Anterior cingulate cortex (tissue), 58 donors: Measurements from ENCODE around the gene DIP2C.
A peak's percentile ranks its signal among the peaks of the same experiment; 100 is the strongest.

Experiments used
- DNase-seq, 58 donors: peaks; one replicate each; lab custom pipeline; 2025; lab: John Stamatoyannopoulos, UW

The DIP2C gene

DNA sequence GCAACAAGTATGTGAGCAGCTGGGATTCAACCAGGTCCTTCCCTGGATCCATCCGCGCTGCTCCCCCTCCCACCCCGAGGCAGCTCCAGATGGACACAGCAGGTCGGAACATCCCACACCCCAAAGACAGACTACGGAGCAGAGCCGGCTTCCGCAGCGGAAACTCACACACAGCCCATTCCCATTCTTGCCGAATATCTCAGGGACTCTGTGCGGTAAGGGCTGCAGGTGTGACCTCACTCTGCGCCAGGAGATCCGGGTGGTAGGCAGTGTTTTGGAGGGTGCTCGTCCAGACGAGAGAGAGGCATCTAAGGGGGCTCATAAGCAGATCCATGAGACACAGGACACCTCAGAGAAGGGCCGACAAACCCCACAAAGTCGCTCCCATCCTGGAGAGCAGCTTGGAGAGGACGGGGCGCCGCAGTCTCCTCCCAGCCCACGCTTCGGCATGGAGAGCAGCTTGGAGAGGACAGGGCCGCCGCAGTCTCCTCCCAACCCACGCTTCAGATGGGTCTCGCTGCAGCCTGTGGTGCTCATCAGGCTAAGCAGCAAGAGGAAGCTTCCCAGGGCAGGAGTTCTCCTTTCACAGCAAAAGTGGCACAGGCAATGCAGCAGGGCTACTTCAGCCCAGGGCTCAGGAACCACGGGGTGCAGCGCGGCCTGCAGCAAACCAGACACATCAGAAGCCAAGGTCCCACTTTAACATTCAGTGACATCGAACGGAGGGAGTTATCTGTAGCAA, 179.9 kb downstream of the DIP2C start:
- DNase-seq = peak in 5 of 58 donors; percentile 28 to 59 (median 40)

DNA sequence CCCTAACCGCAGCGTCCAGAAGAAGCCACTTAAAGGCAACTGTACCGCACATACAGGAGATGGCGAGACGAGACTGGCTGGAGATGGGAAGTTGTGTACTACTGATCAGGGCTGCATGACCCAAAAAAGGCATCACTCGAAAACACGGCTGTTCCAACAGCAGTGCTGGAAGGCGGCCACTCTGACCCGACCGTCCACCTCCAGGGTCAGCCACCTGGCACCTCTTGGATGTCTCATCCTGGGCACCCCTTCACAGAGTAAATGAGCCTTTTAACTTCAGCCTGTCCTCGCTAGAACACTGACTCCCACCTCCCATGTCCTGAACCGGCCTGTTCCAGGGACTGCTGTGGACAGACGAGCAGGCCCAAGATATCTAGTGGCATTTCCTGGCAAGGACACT, 180.7 kb downstream of the DIP2C start:
- DNase-seq = no peak

DNA sequence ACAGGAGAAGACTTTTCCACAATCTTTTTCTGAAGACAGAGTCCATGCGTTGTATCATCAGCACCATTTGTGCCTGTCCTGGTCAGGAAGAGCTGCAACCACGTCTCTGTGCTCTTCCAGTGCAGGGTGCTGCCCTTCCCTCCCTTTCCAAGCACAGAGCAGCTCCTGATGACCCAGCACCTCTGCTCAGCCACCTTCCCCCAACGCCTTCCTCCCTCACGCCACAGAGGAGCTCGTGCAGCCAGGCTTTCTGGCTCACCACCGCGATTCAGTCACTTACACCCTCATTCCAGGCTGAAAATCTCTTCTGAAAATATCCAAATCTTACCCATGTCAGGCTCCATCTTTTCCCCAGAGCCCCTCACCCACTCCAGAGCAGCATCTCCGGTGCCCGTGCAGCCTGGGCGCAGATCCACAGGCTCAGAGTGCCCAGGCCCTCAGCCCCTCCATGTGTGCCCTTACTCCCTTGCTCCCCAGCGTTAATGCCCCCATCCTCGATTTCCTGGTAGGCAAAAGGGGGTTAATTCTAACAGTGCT, 181.5 kb downstream of the DIP2C start:
- no peak for DNase-seq

DNA sequence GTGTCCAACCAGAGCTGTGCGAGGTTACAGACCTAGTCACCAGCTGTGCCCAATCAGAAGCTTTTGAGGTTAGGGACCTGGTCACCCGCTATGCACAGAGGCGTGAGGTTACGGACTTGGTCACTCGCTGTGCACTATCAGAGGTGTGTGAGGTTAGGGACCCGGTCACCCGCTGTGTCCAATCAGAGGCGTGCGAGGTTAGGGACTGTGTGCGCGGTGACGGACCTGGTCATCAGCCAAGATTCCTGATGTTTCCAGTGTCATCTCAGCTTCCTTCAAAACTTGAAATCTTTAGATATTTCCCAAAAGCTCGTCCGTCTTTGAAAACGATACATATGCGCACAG, 182.1 kb downstream of the DIP2C start:
- DNase-seq = no peak

DNA sequence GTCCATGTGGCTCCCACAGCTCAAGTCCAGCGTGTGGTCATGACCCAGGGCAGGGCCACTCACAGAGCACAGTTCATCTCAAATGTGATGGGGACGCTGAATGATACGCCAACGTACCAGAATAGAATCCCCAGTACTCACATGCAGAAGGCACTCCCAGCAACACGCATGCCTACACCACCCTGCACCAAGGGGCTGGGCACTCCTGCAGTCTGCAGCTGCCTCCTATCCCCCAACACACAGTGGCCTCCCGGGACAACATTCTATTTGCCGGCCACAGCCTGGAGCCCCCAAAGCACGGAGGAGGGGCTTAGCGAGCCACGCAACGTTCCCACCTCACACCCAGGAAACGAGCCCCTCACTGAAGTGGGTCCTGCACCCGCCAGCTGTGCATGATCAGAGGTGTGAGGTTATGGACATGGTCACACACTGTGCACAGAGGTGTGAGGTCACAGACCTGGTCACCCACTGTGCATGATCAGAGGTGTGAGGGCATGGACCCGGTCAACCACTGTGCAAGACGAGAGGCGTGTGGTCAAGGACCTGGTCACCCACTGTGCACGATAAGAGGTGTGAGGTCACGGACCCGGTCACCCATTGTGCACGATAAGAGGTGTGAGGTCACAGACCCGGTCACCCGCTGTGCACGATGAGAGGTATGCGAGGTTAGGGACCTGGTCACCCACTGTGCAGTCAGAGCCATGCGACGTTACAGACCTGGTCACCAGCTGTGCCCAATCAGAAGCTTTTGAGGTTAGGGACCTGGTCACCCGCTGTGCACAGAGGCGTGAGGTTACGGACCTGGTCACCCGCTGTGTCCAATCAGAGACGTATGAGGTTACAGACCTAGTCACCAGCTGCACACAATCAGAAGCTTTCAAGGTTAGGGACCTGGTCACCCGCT, 182.8 kb downstream of the DIP2C start:
- no peak for DNase-seq

DNA sequence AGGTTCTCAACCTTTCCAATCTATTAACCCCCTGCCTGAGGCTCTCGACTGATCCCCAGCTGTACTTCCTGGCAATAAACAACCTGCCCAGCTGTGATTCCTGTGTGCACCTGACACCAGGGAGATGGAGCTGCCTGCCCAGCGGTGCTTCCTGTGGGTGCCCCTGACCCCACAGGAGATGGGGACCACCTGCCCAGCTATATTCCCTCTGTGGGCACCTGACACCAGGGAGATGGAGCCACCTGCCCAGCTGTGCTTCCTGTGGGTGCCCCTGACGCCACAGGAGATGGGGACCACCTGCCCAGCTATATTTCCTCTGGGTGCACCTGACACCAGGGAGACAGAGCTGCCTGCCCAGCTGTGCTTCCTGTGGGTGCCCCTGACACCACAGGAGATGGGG, 184.0 kb downstream of the DIP2C start:
- no peak for DNase-seq

DNA sequence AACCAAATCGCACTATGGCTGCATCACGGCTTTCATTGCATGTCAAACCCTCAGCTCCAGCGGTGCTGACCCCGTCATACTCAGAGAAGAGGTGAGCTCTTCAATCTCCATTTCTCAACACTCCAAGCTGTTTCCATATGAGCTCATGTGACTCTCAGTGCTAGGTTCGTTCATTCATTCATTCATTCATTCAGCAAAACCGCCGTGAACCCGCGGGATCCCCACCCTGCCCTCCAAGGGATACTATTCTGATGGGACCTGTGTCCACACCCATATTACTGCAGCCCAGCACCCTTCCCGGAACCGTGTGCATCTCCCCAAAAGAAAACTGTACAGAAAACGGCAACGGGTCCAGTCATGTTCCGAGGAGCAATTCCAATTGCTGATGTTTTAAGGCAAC, 184.7 kb downstream of the DIP2C start:
- DNase-seq = no peak

DNA sequence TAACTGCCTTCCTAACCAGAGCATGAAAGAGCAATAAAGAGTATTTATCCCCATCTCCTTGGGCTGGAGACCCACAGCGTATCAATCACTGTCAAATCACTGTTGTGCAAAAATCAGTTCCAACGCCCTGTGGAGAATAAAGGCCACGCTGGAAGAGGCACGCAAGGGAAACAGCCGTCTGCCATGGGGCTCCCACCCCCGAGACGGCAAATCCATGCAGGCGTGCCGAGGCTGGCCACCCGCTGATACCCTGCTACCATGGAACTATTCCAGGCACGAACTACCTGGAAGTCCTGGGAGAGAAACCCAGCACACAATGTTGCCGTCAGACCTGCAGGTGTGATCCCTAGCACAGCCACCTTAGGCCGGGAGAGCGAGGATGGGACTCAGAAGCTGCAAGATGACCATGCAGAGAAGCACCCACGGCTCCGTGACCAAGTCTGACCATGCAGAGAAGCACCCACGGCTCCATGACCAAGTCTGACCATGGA, 185.3 kb downstream of the DIP2C start:
- DNase-seq = no peak

DNA sequence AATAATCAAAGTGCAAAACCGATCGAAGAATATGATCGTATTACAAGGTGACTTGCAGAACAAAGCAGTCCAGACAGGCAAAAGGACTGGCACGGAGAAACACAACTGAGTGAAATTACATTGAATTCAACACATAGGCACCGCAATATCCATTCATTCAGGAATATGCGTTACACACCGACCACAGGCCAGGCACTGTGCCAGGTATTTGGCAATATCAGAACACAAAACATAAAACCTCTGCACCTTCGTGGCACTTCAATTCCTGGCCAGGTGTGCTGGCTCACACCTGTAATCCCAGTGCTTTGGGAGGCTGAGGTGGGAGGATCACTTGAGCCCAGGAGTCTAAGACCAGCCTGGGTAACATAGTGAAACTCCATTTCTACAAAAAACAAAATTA, 187.9 kb downstream of the DIP2C start:
- no peak for DNase-seq

DNA sequence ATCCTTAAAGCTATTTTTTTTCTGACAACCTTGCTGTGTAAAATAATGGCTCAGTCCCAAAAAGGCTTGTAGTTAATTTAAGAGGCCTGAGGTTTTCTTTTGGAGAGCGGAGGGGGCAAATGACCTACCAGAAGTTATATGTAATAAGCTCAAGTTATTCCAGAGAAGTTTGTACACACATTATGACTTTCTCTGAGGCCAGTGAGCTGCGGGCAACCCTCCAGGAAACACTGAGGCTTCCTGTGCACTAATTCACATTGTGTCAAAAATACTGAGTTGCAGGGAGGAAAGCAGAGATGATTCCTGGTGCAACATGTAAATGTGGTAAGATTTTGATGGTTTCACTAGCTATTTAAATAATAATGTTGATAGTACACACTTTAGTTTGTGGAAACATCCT, 188.6 kb downstream of the DIP2C start:
- DNase-seq = no peak

DNA sequence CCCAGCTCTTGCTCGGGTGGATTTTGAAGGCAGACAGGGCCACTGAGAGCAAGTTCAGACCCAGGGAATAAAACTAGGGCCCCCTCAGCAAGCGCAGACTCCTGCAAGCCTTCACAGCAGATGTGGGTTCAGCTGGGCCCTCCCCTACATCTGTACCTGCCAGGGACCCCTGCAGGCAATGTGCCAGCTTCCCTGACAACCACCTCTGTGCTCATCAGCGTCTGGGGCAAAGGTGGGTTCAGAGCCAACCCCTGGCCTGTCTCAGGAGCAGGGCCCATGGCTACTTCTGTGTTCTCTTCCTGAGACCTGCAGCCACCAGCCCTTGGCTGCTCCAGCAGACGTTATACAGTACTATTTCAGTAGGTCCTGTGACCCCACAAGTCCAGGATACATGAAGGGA, 189.5 kb downstream of the DIP2C start:
- DNase-seq = no peak

DNA sequence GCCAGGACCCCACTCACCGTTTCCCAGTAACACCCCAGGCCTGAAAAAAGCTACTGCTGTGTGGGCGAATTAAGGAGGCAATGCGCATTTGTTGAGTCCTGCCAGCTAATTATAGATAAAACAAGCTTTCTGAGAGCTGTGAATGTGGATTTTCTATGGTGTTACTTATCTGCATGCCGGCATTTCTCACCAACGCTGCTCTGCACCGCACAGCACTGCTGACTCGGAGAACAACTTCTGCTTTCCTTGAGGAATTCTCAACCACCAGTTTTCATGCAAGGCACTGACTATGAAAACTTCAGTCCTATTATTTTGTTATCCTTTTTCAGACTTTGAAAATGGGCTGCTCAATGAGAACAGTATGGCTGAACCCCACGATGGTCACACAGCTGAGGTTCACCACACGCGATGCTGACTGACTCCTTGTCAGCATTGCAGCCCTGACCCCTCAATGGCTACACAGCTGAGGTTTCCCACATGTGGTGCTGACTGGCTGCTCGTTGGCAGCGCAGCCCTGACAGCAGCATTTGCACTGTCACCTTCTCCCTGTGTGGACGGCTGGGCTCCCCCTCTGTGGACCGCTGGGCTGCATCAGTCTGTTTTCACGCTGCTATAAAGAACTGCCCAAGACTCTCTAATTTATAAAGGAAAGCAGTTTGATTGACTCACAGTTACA, 190.6 kb downstream of the DIP2C start:
- DNase-seq = peak in 2 of 58 donors; percentile 18 to 41

DNA sequence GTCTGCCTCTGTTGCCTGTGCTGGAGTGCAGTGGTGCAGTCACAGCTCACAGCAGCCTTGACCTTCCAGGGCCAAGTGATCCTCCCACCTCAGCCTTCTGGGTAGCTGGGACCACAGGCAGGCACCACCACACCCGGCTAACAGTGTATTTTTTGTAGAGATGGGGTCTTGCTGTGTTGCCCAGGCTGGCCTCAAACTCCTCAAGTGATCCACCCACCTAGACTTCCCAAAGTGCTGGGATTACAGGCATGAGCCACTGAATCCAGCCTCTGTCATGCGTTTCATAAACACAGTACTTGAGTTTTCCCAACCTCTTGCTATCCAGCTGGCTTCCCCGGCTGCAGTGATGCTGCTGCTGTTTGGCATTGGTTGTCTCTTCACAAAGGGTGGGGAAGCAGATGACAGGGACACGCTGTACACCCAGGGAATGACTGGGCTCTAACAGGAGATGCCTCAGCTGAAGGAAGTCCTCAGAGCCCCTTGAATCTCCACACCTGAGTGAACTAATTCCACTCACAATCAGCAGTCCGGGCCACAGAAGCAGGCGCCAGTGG, 191.5 kb downstream of the DIP2C start:
- DNase-seq = peak in 12 of 58 donors; percentile 27 to 60 (median 48)

DNA sequence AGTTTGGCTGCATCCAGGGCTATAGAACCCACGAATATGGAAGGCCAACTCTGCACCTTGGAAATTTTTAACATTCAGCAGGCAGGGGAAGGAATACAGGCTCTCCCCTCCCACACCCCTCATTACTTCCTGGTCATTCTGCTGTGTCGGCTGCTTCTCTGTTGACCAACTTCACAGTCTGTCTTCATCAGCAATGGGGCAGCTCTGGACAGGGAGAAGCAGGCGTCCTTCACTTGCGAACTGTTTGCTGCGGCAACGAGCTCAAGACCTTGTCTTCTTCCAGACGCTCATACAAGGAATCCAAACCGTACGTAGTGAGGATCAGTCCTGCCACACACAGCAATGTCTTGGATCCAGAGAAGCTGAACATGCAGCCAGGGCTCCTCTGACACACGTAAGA, 192.2 kb downstream of the DIP2C start:
- no peak for DNase-seq

DNA sequence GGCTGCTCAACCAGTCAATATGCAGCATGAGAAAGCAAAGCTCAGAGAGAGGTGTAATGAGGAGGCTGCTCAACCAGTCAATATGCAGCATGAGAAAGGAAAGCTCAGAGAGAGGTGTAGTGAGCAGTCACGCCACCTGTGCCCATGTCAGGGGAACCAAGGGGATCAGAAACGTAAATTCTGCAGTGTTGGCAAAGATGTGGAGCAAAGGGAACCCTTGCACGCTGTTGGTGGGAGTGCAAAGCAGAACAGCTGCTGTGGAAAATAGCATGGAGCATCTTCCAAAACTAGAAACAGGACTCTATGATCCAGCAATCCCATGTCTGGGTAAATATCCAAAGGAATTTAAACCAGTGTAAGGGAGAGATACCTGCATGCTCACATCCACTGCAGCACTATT, 194.9 kb downstream of the DIP2C start:
- no peak for DNase-seq

DNA sequence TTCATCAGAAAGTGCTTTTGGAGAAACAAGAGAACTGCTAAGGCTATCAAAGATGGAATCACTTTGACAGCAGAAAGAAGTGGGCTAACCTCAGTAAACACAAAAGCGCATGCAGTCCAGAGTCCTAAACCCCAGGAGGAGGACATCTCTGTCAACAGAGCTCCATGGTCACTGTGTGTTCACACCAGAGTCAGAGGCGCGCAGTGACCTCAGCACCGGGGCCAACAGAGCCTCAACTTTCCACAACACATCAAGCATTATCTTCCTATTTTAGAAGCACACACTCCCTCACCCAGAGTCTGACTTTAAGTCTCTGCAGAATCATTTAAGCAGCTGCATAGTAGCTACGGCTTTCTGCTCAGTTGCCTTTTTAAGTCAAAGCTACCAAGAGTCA, 195.3 kb downstream of the DIP2C start:
- DNase-seq = no peak

DNA sequence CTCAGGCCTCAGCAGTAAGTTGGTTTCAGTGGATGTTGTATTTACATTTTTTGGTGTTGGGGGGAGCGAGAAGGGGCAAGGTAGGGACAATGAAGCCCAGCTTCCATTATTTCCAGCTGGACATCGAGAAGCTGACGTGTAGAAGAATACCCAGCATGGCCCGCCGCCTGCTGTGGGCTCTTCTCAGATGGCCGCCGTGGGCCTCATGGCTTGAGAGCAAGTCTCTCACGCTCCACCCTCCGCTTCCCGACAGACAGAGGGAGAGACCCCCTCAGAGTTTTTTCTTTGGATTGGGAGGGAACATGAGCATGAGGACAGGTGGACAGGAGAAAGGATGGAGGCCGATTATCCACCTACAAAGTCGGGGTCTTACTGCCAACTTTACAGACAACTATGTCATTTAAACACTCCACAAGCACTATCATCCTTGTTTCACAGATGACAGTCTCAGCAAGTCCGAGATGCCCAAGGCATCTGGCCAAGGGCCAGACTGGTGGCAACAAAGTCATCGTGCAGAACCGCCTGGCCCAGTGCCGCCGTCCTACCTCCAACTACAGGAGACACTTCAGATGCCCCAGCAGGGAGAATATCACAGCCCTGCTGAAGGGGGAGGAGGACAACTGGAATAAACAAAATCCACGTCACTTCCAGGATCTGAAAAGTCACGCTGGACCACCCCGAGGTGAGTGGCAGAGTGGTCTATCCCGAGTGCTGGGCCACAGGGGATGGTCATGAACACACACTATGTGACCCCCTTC, 195.9 kb downstream of the DIP2C start:
- peak in 1 of 58 donors; percentile 50 for DNase-seq

DNA sequence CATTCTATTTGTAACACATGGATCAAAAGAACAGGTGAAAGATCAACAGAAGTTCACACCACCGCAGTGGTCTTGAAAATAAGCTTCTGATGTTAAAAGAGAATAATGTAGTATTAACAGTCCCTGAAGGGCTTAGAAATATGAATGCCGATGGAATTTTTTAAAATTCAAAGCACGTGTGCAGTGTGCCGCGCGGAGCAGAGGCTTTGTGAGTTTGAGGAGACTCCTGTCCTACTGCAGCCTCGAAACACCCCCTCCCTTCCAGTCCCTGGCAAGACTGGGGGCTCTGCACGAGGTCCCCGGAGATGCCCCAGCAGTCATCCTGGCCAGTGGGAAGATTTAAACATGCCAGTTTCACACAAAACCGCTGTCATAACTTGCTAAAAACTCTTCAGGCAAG, 196.6 kb downstream of the DIP2C start:
- DNase-seq = no peak

DNA sequence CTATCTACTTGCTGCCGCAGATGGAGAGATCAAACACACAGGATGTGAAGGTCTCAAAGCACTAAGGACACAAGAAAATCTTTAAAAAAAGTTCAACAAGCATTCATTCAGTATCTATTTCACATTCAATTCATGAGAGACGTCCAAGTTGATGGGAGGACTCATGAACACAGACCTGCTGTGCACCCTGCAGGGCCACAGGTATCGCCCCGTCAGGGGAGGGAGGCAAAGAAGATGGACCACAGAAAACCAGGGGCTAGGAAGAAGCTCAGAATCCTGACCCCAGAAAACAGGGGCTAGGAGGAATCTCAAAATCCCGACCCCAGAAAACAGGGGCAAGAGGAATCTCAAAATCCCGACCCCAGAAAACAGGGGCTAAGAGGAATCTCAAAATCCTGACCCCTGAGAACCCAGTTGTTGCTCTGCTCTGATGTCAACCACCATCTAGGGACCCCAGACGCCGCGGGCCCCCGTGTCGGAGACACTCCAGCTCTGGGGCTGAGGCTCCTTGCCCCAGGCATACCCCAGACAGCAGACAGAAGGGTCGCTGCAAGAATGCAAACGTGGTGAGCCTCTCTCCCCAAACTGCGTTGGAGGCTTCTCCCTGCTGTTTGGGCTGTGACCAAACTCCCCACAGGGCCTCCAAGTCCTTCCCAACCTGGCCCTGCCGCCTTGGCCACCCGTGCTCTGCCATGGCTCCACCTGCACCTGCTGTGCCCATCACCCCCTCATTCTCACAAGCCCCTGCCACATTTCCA, 197.6 kb downstream of the DIP2C start:
- no peak for DNase-seq
